ENCODE results near the gene BAIAP2L1. TPM values are rescaled to one million over a fixed set of nuclear protein-coding genes. Genes with fewer than 3 reads are reported as not detected.

BAIAP2L1 gene
- total and polyA plus RNA-seq, 12 donors, result 0.53 to 5.8 (median 1.8) TPM

DNA sequence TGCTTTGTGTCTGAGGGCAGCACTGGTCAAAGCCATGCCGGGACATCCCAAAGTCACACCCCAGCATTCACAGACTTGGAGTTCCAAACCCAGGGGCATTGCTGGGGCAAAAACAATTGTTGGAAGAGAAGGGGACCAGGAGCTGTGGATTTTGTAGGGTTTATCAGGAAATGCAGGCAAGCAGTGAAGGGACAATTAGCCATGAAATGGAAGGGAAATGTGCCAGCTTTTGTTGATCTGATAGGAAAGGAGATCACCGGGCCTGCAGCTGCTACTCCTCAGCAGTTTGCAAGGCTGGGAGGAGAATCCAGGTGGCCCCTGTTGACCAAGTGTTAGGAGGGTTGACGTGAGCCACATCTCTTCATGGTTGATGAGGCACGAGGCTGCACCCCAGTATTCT is 122.0 kb downstream of the BAIAP2L1 start:
- Histone ChIP-seq H3K4me1 (peaks cover 6 to 45% (median 25%) of the 10 kb centered on the region in 9 donors), H3K36me3 (peaks cover 0 to 15% (median 0%) of the 10 kb centered on the region in 9 donors), H3K27ac (no peak overlapping the region), H3K4me3 (no peak overlapping the region), H3K9me3 (no peaks in the 10 kb centered on the region), H3K27me3 (no peaks in the 10 kb centered on the region)
- intact Hi-C loops (cut with DNase I), result no loop called here
- DNase-seq, result no peak
- ATAC-seq, result no peak
- TF ChIP-seq, protein P1, sequence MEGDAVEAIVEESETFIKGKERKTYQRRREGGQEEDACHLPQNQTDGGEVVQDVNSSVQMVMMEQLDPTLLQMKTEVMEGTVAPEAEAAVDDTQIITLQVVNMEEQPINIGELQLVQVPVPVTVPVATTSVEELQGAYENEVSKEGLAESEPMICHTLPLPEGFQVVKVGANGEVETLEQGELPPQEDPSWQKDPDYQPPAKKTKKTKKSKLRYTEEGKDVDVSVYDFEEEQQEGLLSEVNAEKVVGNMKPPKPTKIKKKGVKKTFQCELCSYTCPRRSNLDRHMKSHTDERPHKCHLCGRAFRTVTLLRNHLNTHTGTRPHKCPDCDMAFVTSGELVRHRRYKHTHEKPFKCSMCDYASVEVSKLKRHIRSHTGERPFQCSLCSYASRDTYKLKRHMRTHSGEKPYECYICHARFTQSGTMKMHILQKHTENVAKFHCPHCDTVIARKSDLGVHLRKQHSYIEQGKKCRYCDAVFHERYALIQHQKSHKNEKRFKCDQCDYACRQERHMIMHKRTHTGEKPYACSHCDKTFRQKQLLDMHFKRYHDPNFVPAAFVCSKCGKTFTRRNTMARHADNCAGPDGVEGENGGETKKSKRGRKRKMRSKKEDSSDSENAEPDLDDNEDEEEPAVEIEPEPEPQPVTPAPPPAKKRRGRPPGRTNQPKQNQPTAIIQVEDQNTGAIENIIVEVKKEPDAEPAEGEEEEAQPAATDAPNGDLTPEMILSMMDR (IDR thresholded peaks at IDR 0.05), result no peak
- 78 to 83% methylated on average over 4 of the region's 4 CpGs for WGBS, 2 donors

DNA sequence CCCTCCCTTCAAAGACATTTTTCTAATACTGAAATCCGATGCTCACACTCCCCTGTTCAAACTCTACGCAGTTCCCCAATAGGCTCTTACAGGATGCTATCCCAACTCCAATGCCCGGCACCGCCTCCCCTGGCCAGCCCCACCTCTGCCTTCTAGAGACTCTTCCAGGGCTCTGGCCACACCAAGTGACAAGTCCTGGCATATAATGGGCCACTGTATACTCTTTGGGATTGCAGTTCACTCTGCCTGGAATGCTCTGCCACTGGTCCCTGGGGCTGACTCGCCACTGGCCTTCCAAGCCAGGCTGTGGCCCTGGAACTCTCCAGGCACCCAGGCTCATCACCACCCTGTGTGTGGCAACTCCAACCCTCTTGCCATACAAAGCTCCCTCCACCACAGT is 122.5 kb downstream of the BAIAP2L1 start:
- ATAC-seq (no peak), DNase-seq (no peak)
- WGBS, 2 donors, result 93 to 96% methylated on average over 5 of the region's 5 CpGs
- Histone ChIP-seq H3K27ac (no peak overlapping the region), H3K4me3 (no peak overlapping the region), H3K9me3 (no peaks in the 10 kb centered on the region), H3K4me1 (peaks cover under 1 to 43% (median 20%) of the 10 kb centered on the region in 9 donors), H3K27me3 (no peaks in the 10 kb centered on the region), H3K36me3 (peaks cover 0 to 10% (median 0%) of the 10 kb centered on the region in 9 donors)
- intact Hi-C loops (cut with DNase I), result no loop called here
- TF ChIP-seq, protein P1 (IDR thresholded peaks at IDR 0.05), result no peak

DNA sequence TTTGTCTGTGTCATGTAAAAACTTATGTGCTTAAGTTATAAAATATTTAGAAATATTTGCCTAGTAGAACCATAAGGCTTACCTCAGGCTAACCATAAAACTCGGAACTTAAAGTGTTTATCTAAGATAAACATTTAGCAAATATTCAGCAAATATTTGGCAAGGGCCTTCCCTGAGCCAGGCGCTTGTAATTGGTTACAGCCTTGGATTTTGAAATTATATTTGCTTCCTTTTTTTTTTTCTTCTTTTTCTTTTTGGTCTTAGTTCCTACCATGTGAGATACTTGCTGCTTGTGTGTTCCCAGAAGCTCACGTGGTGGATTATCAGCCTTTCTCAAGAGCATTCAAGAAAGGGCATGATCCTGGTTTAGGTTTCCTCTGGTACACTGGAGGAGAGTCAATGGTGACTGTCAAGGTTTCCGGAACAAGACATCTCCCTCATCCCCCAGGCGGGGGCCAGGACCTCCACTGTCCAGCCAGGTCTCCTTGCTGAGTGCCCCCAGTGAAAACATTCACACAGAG is 124.6 kb downstream of the BAIAP2L1 start:
- TF ChIP-seq, protein P1 (IDR thresholded peaks at IDR 0.05), result no peak
- ATAC-seq (no peak), DNase-seq (no peak)
- H3K27me3 ChIP-seq, result no peaks in the 10 kb centered on the region
- no peaks in the 10 kb centered on the region for H3K36me3 ChIP-seq
- WGBS, 2 donors, result 56 to 65% methylated on average over 5 of the region's 5 CpGs
- intact Hi-C loops (cut with DNase I), result no loop called here
- H3K4me3 ChIP-seq, result no peak overlapping the region
- no peaks in the 10 kb centered on the region for H3K9me3 ChIP-seq
- peaks cover 0 to 33% (median 8%) of the 10 kb centered on the region in 9 donors for H3K4me1 ChIP-seq
- H3K27ac ChIP-seq, result peak overlapping the region in 2 of 10 donors; percentile 5 to 66

DNA sequence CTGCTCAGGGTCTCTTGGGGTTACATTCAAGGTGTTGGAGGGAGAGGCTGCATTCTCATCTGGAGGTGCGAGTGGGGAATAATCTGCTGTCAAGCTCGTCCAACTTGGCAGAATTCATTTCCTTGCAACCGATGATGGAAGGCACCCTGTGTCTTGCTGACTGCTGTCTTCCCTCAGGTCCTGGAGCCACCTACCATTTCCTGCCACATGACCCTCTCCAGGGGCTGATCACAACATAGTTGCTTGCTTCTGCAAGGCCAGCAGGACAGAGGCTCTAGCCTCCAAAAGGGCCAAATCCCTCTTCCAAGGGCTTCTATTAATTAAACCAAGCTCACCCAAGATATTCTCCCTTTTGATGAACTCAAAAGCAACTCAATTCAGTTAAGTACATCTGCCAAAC is 133.6 kb downstream of the BAIAP2L1 start:
- intact Hi-C loops (cut with DNase I), result no loop called here
- peaks cover 0 to 16% (median 0%) of the 10 kb centered on the region in 9 donors for H3K36me3 ChIP-seq

More for the DNA sequence above, 133.6 kb downstream of the BAIAP2L1 start:
- 67 to 78% methylated on average over 3 of the region's 3 CpGs for WGBS, 2 donors
- Histone ChIP-seq H3K27ac (no peak overlapping the region), H3K4me3 (no peak overlapping the region), H3K9me3 (peaks cover 0 to 3% (median 0%) of the 10 kb centered on the region in 11 donors), H3K4me1 (no peaks in the 10 kb centered on the region), H3K27me3 (no peaks in the 10 kb centered on the region)
- TF ChIP-seq, protein P1 (IDR thresholded peaks at IDR 0.05), result no peak
- DNase-seq (no peak), ATAC-seq (no peak)

Data from heart right ventricle (tissue), 16 donors.